GM12874 (cell line): ENCODE measurements around the gene HES6.

ENCODE experiments used
- TF ChIP-seq, protein P1 (sequence below): IDR thresholded peaks from 2 replicates; pipeline ENCODE4 v1.5.1; 2011; ENCODE audit warnings: low read depth, mild to moderate bottlenecking, control low read depth, low read length, moderate library complexity; ENCODE audit not compliant: insufficient read depth

The HES6 gene

GRCh38 chr2:238286095-238286494, 46.3 kb upstream of the HES6 start:
- TF ChIP-seq, protein P1, sequence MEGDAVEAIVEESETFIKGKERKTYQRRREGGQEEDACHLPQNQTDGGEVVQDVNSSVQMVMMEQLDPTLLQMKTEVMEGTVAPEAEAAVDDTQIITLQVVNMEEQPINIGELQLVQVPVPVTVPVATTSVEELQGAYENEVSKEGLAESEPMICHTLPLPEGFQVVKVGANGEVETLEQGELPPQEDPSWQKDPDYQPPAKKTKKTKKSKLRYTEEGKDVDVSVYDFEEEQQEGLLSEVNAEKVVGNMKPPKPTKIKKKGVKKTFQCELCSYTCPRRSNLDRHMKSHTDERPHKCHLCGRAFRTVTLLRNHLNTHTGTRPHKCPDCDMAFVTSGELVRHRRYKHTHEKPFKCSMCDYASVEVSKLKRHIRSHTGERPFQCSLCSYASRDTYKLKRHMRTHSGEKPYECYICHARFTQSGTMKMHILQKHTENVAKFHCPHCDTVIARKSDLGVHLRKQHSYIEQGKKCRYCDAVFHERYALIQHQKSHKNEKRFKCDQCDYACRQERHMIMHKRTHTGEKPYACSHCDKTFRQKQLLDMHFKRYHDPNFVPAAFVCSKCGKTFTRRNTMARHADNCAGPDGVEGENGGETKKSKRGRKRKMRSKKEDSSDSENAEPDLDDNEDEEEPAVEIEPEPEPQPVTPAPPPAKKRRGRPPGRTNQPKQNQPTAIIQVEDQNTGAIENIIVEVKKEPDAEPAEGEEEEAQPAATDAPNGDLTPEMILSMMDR: no peak

DNA sequence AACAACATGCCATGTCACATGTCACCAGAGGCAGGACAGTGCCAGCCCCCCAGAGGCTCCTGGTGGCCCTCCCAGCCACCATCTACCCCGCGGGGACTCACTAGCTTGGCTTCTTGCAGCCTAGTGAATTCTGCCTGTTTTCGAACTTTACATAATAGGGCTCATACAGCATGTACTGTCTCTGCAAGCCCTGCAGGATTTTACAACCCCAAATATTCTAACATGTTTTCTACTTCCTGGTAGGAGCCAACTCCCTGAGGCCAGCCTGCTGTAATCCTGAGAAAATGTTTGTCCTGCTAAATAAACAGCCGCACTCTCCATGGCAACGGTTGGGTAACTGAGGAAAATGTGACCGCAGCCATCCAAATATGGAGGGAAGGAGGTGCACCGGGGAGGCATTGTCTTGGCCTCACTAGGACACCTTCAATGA, 45.8 kb upstream of the HES6 start:
- TF ChIP-seq, protein P1: no peak

- TF ChIP-seq, protein P1: no peak
Measured at GRCh38 chr2:238284802-238285515, 45.1 kb upstream of the HES6 start.

GRCh38 chr2:238282861-238283738, 43.3 kb upstream of the HES6 start:
- TF ChIP-seq, protein P1: no peak

DNA sequence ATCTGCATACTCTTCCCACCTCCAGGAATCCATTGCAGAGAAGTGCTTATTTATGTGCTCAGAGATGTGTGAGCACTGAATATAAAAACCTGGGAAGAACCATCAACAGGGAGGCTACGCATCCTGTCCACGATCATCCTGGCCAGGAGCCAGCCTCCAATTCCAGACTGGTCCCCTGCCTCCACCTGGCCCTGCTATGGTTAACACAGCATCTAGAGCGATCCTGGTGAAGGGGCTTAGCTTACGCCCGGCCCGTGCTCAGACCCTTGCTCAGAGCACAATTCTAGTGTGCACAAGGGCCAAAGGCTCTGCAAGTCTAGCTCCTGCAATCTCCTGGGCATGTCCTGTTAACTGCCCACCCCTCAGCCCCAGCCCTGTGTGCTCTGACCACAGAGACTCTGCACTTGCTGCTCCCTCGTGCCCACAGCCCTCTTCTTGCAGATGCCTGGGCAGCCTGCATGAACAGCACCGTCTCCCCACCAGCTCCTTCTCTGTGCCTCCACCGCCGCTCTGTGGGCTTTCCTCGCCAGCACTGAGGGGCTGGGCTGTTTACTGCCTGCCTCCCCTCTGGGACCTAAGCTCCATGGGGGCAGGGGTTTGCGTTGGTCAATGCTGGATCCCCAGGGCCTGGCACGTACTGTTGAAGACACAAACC, 42.1 kb upstream of the HES6 start:
- TF ChIP-seq, protein P1: no peak

- TF ChIP-seq, protein P1: no peak
Measured at GRCh38 chr2:238280083-238280825, 40.4 kb upstream of the HES6 start.
